Measurements from ENCODE around the gene TOR3A. TPM values are rescaled to one million over a fixed set of nuclear protein-coding genes. Genes with fewer than 3 reads are reported as not detected.

The TOR3A gene
- total RNA-seq, 4 donors from 2014 or later: 17.8 to 40.5 (median 31.4) TPM

GRCh38 chr1:179058487-179059483, 23.1 kb upstream of the TOR3A start:
- Histone ChIP-seq H3K4me1 (no peaks in the 10 kb centered on the region), H3K27me3 (no peaks in the 10 kb centered on the region), H3K4me3 (no peak overlapping the region), H3K9me3 (no peaks in the 10 kb centered on the region), H3K27ac (no peak overlapping the region), H3K36me3 (peaks cover 0 to 55% of the 10 kb centered on the region in 2 donors)
- TF ChIP-seq POLR2AphosphoS5 (IDR thresholded peaks at IDR 0.05): no peak
- no peak for TF ChIP-seq EP300 (IDR thresholded peaks at IDR 0.05)
- TF ChIP-seq CTCF (IDR thresholded peaks at IDR 0.05): no peak
- no peak for TF ChIP-seq POLR2A (IDR thresholded peaks at IDR 0.05)
- ATAC-seq: no peak
- WGBS, 2 donors (ENCODE audit: low coverage in 1 of 2): 87 to 91% methylated on average over 3 of the region's 3 CpGs

GRCh38 chr1:179061360-179062282, 20.2 kb upstream of the TOR3A start:
- TF ChIP-seq CTCF (IDR thresholded peaks at IDR 0.05) (no peak), POLR2AphosphoS5 (IDR thresholded peaks at IDR 0.05) (no peak), POLR2A (IDR thresholded peaks at IDR 0.05) (no peak), EP300 (IDR thresholded peaks at IDR 0.05) (no peak)
- no peak for ATAC-seq
- Histone ChIP-seq H3K4me3 (no peak overlapping the region), H3K36me3 (peaks cover 0 to 62% of the 10 kb centered on the region in 2 donors), H3K27me3 (no peaks in the 10 kb centered on the region), H3K4me1 (no peaks in the 10 kb centered on the region), H3K9me3 (no peaks in the 10 kb centered on the region), H3K27ac (no peak overlapping the region)
- 84 to 98% methylated on average over 6 to 7 of the region's 8 CpGs for WGBS, 2 donors (ENCODE audit: low coverage in 1 of 2)

- Histone ChIP-seq H3K4me3 (no peak overlapping the region), H3K9me3 (no peaks in the 10 kb centered on the region), H3K27me3 (no peaks in the 10 kb centered on the region), H3K4me1 (no peaks in the 10 kb centered on the region), H3K36me3 (peaks cover 0 to 87% of the 10 kb centered on the region in 2 donors), H3K27ac (no peak overlapping the region)
- TF ChIP-seq POLR2A (IDR thresholded peaks at IDR 0.05): no peak
- WGBS, 2 donors (ENCODE audit: low coverage in 1 of 2): 98 to 100% methylated on average over 4 of the region's 4 CpGs
- ATAC-seq: no peak
These were observed 15.4 kb upstream of the TOR3A start for GRCh38 chr1:179066471-179066870.

GRCh38 chr1:179077396-179077795, 4.5 kb upstream of the TOR3A start:
- H3K4me3 ChIP-seq: no peak overlapping the region
- H3K27ac ChIP-seq: no peak overlapping the region
- no peaks in the 10 kb centered on the region for H3K27me3 ChIP-seq
- ATAC-seq: no peak
- TF ChIP-seq CTCF (IDR thresholded peaks at IDR 0.05): no peak
- TF ChIP-seq POLR2A (IDR thresholded peaks at IDR 0.05): no peak
- TF ChIP-seq POLR2AphosphoS5 (IDR thresholded peaks at IDR 0.05): no peak
- no peak for TF ChIP-seq EP300 (IDR thresholded peaks at IDR 0.05)
- H3K36me3 ChIP-seq: peaks cover 0 to 32% of the 10 kb centered on the region in 2 donors
- WGBS, 2 donors (ENCODE audit: low coverage in 1 of 2): 81 to 91% methylated on average over 4 to 7 of the region's 7 CpGs
- H3K9me3 ChIP-seq: no peaks in the 10 kb centered on the region
- H3K4me1 ChIP-seq: peaks cover 0 to 26% (median 6%) of the 10 kb centered on the region in 3 donors

GRCh38 chr1:179079113-179079761, 2.6 kb upstream of the TOR3A start:
- 22 to 25% methylated on average over 7 to 10 of the region's 18 CpGs for WGBS, 2 donors (ENCODE audit: low coverage in 1 of 2)
- Histone ChIP-seq H3K27ac (no peak overlapping the region), H3K27me3 (no peaks in the 10 kb centered on the region), H3K9me3 (no peaks in the 10 kb centered on the region), H3K4me1 (peaks cover 0 to 41% (median 13%) of the 10 kb centered on the region in 3 donors), H3K36me3 (peaks cover 0 to 14% of the 10 kb centered on the region in 2 donors), H3K4me3 (no peak overlapping the region)
- peak; percentile 37 for ATAC-seq
- no peak for TF ChIP-seq EP300 (IDR thresholded peaks at IDR 0.05)
- TF ChIP-seq CTCF (IDR thresholded peaks at IDR 0.05): peak in 3 of 4 experiments; percentile 69 to 78 (median 75)
